Tibial artery (tissue), 4 donors: ENCODE results near the gene TBX1.

Experiments used
- DNase-seq, 2 donors: peaks; one replicate each; pipeline ENCODE4 v3.0.0-alpha.2; 2019
- H3K27ac ChIP-seq, 2 donors: fragments of 200-600 bp; sonication (generic) in 1 of 2; 1 replicate in 1 of 2; 2 replicates in 1 of 2; pipeline ENCODE4 v1.5.1; 2018 to 2019; ENCODE audit warnings: mild to moderate bottlenecking in 1 of 2
- H3K27me3 ChIP-seq, 2 donors: fragments of 200-600 bp; sonication (generic) in 1 of 2; one replicate each; pipeline versions ENCODE4 v1.5.1 to v1.6.0; 2016 to 2019
- H3K36me3 ChIP-seq, 3 donors: fragments of 200-600 bp; sonication (generic) in 2 of 3; one replicate each; pipeline ENCODE4 v1.5.1; 2016 to 2019; ENCODE audit warnings: mild to moderate bottlenecking in 2 of 3
- H3K4me1 ChIP-seq, 4 donors: fragments of 200-600 bp; sonication (generic) in 2 of 4; 1 replicate in 3 of 4; 2 replicates in 1 of 4; pipeline ENCODE4 v1.5.1; 2016 to 2019
- H3K4me3 ChIP-seq, 2 donors: fragments of 200-600 bp; sonication (generic) in 1 of 2; 1 replicate in 1 of 2; 2 replicates in 1 of 2; pipeline ENCODE4 v1.5.1; 2018 to 2019; ENCODE audit warnings: mild to moderate bottlenecking in 2 of 2
- H3K9me3 ChIP-seq, 3 donors: fragments of 200-600 bp; sonication (generic) in 1 of 3; one replicate each; pipeline ENCODE4 v1.5.1; 2016 to 2019
- intact Hi-C: fragments of 100-400 bp; cut with DNase I; formaldehyde crosslinking; loops from one replicate; pipeline ENCODE4 v1.15.0; 2023; ENCODE audit warnings: low total_unique reads
- TF ChIP-seq, protein P1 (sequence below), 2 experiments: fragments of 200-600 bp in 1 of 2; fragments of 450-650 bp in 1 of 2; IDR thresholded peaks; one replicate each; pipeline ENCODE4 v1.5.1; 2017 to 2019; ENCODE audit warnings: antibody characterized with exemption in 2 of 2, mild to moderate bottlenecking in 1 of 2, moderate library complexity in 1 of 2

The TBX1 gene

GRCh38 chr22:19718456-19719049 lies 42.0 kb upstream of the TBX1 start:
- Histone ChIP-seq H3K36me3 (peaks cover 0 to 32% (median 32%) of the 10 kb centered on the region in 3 donors), H3K4me1 (peaks cover 0 to 45% (median 38%) of the 10 kb centered on the region in 4 donors), H3K27ac (peak overlapping the region; percentile 84 to 87), H3K9me3 (no peaks in the 10 kb centered on the region), H3K27me3 (peaks cover 0 to 12% of the 10 kb centered on the region in 2 donors), H3K4me3 (peak overlapping the region; percentile 68 to 90)
- DNase-seq, result no peak
- intact Hi-C loops, result loop anchor here (5.0 to 10.0 kb wide), 3 partner anchors 41 to 424 kb away; partner anchors contain the start of genes CDC45, CLTCL1 and UFD1
- TF ChIP-seq, protein P1, sequence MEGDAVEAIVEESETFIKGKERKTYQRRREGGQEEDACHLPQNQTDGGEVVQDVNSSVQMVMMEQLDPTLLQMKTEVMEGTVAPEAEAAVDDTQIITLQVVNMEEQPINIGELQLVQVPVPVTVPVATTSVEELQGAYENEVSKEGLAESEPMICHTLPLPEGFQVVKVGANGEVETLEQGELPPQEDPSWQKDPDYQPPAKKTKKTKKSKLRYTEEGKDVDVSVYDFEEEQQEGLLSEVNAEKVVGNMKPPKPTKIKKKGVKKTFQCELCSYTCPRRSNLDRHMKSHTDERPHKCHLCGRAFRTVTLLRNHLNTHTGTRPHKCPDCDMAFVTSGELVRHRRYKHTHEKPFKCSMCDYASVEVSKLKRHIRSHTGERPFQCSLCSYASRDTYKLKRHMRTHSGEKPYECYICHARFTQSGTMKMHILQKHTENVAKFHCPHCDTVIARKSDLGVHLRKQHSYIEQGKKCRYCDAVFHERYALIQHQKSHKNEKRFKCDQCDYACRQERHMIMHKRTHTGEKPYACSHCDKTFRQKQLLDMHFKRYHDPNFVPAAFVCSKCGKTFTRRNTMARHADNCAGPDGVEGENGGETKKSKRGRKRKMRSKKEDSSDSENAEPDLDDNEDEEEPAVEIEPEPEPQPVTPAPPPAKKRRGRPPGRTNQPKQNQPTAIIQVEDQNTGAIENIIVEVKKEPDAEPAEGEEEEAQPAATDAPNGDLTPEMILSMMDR (IDR thresholded peaks at IDR 0.05), result no peak

DNA sequence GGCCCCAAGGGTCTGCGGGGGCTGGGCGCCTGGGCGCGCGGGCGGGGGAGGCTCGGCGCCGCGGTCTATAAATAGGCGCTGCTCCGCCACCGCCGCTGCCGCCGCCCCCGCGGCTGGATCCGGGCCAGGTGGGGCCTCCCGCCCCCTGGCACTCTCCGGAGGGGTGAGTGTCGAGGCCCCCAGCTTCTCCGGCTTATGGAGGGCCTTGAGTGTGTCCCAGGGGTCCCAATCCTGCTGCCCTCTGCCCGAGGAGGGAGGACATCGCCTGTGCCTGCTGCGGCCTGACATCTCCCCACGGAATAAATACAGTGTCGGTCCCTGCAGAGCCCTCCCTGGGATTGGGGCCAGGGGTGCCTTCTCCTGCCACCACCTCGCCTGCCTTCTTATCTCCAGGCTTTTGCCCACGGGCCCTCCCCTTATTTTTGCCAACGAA lies 41.5 kb upstream of the TBX1 start:
- H3K4me3 ChIP-seq, result peak overlapping the region; percentile 68 to 90
- DNase-seq, result no peak

DNA sequence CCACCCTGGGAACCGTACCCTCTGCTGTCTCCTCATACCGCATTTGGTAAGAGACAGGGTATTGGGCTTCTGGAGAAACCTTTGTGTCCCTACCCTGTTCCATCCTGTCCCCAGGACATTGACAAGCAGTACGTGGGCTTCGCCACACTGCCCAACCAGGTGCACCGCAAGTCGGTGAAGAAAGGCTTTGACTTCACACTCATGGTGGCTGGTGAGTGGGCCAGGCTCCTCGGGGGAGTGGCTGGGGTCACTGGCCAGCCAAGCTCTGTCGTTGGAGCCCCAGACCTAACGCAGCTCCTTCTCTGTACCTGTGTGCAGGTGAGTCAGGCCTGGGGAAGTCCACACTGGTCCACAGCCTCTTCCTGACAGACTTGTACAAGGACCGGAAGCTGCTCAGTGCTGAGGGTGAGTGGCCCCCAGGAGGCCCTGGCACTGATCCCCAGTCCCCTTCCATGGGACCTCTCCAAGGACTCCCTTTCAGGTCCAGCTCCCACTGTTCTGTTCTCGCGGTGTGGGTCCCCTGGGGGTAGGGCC lies 41.0 kb upstream of the TBX1 start:
- peak overlapping the region; percentile 68 to 90 for H3K4me3 ChIP-seq
- peaks cover 0 to 32% (median 32%) of the 10 kb centered on the region in 3 donors for H3K36me3 ChIP-seq
- peaks cover 0 to 38% (median 32%) of the 10 kb centered on the region in 4 donors for H3K4me1 ChIP-seq
- no peaks in the 10 kb centered on the region for H3K9me3 ChIP-seq
- intact Hi-C loops, result loop anchor here (5.0 to 10.0 kb wide), 4 partner anchors 42 to 425 kb away; partner anchors contain the start of genes CDC45, CLTCL1, GNB1L and RTL10
- DNase-seq, result no peak
- H3K27ac ChIP-seq, result peak overlapping the region; percentile 84 to 87
- TF ChIP-seq, protein P1 (IDR thresholded peaks at IDR 0.05), result no peak
- H3K27me3 ChIP-seq, result peaks cover 0 to 6% of the 10 kb centered on the region in 2 donors

More for the DNA sequence above, 41.5 kb upstream of the TBX1 start:
- H3K4me1 ChIP-seq, result peaks cover 0 to 40% (median 34%) of the 10 kb centered on the region in 4 donors
- peaks cover 0 to 32% (median 32%) of the 10 kb centered on the region in 3 donors for H3K36me3 ChIP-seq
- H3K27ac ChIP-seq, result peak overlapping the region; percentile 84 to 87
- intact Hi-C loops, result loop anchor here (5.0 to 10.0 kb wide), 3 partner anchors 42 to 424 kb away; partner anchors contain the start of genes CDC45, CLTCL1 and UFD1
- TF ChIP-seq, protein P1 (IDR thresholded peaks at IDR 0.05), result no peak
- peaks cover 0 to 7% of the 10 kb centered on the region in 2 donors for H3K27me3 ChIP-seq
- H3K9me3 ChIP-seq, result no peaks in the 10 kb centered on the region

DNA sequence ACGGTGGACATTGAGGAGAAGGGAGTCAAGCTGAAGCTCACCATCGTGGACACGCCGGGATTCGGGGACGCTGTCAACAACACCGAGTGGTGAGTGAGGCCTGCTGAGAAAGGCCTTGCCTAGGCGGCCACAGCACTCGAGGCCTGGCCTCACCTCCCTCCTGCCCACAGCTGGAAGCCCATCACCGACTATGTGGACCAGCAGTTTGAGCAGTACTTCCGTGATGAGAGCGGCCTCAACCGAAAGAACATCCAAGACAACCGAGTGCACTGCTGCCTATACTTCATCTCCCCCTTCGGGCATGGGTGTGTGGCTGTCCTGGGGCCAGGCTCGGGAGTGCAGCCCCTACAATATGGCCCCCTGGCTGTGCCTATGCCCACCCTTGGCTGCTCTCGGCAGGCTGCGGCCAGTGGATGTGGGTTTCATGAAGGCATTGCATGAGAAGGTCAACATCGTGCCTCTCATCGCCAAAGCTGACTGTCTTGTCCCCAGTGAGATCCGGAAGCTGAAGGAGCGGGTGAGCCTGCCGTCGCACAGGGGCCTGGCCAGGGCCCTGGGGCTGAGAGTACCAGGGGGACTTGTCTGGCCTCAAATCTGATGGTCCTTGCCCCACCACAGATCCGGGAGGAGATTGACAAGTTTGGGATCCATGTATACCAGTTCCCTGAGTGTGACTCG lies 40.3 kb upstream of the TBX1 start:
- TF ChIP-seq, protein P1 (IDR thresholded peaks at IDR 0.05), result no peak
- Histone ChIP-seq H3K36me3 (peaks cover 0 to 32% (median 32%) of the 10 kb centered on the region in 3 donors), H3K27me3 (no peaks in the 10 kb centered on the region), H3K4me1 (peaks cover 0 to 31% (median 25%) of the 10 kb centered on the region in 4 donors), H3K9me3 (no peaks in the 10 kb centered on the region), H3K27ac (peak overlapping the region; percentile 84 to 87), H3K4me3 (no peak overlapping the region)
- intact Hi-C loops, result loop anchor here (10.0 kb wide), 1 partner anchor 135 kb away; the partner anchor contains the start of genes GNB1L and RTL10
- DNase-seq, result no peak

DNA sequence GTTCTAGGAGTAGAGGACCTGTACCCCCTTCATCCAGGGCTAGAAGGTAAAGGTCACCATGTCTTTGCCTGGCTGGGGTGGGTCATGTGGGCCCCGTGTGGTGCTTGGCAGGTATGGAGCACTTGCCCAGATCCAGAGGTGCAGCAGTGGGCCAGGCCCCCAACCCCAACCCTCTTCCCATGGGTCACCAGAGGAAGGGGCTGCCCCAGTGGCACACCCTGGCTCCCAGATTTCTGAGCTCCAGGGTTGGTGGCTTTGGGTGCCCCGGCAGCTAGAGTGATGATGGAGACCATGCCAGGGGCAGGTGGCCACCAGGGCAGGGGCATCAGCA lies 39.6 kb upstream of the TBX1 start:
- no peak for DNase-seq
- intact Hi-C loops, result loop anchor here (10.0 kb wide), 1 partner anchor 134 kb away; the partner anchor contains the start of genes GNB1L and RTL10
- Histone ChIP-seq H3K4me1 (peaks cover 0 to 29% (median 23%) of the 10 kb centered on the region in 4 donors), H3K4me3 (no peak overlapping the region), H3K9me3 (no peaks in the 10 kb centered on the region), H3K27me3 (no peaks in the 10 kb centered on the region), H3K27ac (no peak overlapping the region), H3K36me3 (peaks cover 0 to 32% (median 32%) of the 10 kb centered on the region in 3 donors)
- TF ChIP-seq, protein P1 (IDR thresholded peaks at IDR 0.05), result no peak
